Activated naive CD8-positive, alpha-beta T cell treated with anti-CD3 and anti-CD28 coated beads, Interleukin-2, amount 10 ng/mL, durations not matched to agents 7 days and 5 days (primary cell): ENCODE measurements around the gene ANKRD16. TPM values are rescaled to one million over a fixed set of nuclear protein-coding genes. Genes with fewer than 3 reads are reported as not detected.
"Not testable (repeated sequence)": the region's sequence is repeated elsewhere in the genome, so short reads cannot be mapped to it uniquely, and the experiment has no call there.

ENCODE experiments used
- ATAC-seq: fragments of 150-1000 bp; cut with Tn5 transposase; one replicate; pipeline ENCODE4 v1.10.0; 2021; ENCODE audit warnings: low read depth, moderate library complexity
- POLR2A ChIA-PET: fragments of 350-600 bp; sonication (Branson Sonifier 250); formaldehyde crosslinking; loops from one replicate; lab custom pipeline; 2021; ENCODE audit warnings: antibody characterized with exemption; lab: Charles Lee
- DNase-seq: peaks from one replicate; pipeline ENCODE4 v3.0.0; 2021
- H3K27ac Mint-ChIP-seq: one replicate; pipeline ENCODE4 v1.8.0; 2022; ENCODE audit warnings: mild to moderate bottlenecking, mixed read lengths
- H3K27me3 Mint-ChIP-seq: one replicate; pipeline ENCODE4 v1.8.0; 2022; ENCODE audit warnings: mild to moderate bottlenecking, moderate library complexity, mixed read lengths
- H3K36me3 Mint-ChIP-seq: one replicate; pipeline ENCODE4 v1.8.0; 2021; ENCODE audit warnings: mild to moderate bottlenecking, mixed read lengths
- H3K4me1 Mint-ChIP-seq: one replicate; pipeline ENCODE4 v1.8.0; 2021; ENCODE audit warnings: mixed read lengths
- H3K4me3 Mint-ChIP-seq: one replicate; pipeline ENCODE4 v1.8.0; 2022; ENCODE audit warnings: mild to moderate bottlenecking, moderate library complexity, mixed read lengths
- H3K9me3 Mint-ChIP-seq: one replicate; pipeline ENCODE4 v1.8.0; 2021; ENCODE audit warnings: mixed read lengths
- total RNA-seq, 2 experiments: library from RNA; stranded (reverse); gene quantifications; one replicate each; pipeline ENCODE4 v1.2.3, GENCODE V29; 2021

ANKRD16 gene
- total RNA-seq, 2 experiments from 2014 or later = 6.2 to 6.3 TPM

DNA sequence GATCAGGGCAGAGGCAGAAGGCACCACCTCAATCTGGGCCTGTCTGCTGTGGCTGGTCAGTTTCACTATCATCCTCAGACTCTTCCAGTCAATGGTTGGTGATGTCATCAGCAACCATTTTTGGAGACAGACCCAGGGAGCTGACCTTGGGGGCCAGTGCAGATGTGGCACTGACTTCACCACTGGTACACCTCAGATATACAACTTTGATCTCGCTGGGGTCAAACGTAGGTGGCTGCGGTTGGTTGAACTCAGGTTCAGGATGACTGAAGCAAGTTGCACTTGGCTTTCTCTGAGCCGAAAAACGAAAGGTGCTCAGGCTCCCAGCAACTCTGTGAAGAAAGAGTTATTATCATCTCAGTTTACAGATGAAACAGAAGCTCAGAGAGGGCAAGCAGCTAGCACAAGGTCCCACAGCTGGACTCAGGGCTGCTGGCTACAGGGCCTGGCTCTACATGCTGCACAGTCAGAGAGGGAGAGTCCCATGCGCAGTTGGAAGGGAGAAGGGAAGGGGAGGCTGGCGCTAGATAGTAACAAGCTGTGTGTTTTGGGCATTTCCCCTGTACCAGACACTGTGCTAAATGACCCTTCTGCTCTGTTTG is 27.2 kb downstream of the ANKRD16 start:
- Mint-ChIP-seq H3K36me3 (no peaks in the 10 kb centered on the region), H3K4me1 (peaks cover 5% of the 10 kb centered on the region), H3K27ac (no peak overlapping the region), H3K27me3 (no peaks in the 10 kb centered on the region), H3K9me3 (no peaks in the 10 kb centered on the region), H3K4me3 (no peak overlapping the region)
- POLR2A ChIA-PET = no interaction called here
- ATAC-seq (no peak), DNase-seq (no peak)

- ATAC-seq (no peak), DNase-seq (no peak)
- no peak overlapping the region for H3K4me3 Mint-ChIP-seq
- POLR2A ChIA-PET = no interaction called here
- no peaks in the 10 kb centered on the region for H3K36me3 Mint-ChIP-seq
- H3K9me3 Mint-ChIP-seq = no peaks in the 10 kb centered on the region
- H3K27ac Mint-ChIP-seq = no peak overlapping the region
- H3K27me3 Mint-ChIP-seq = no peaks in the 10 kb centered on the region
- H3K4me1 Mint-ChIP-seq = peaks cover 2% of the 10 kb centered on the region
Observed at GRCh38 chr10:5860066-5860465, 29.6 kb downstream of the ANKRD16 start.

DNA sequence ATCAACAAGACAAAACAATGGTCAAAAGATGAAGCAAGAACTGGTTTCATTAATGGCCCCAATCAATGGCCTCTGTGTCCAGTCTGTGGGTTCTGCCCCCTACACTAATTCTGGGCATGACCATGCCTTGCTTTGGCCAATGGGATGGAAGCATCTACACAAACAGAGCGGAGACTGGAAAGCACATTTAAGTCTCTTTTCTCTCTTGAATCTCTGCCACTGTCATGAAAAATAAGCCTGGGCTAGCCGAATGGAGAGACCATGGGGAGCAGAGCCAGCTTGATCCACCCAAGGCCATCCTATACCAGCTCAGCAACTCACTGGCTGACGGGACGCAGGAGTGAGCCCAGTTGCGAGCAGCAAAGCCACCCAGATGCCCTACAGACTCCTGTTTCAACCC is 30.9 kb downstream of the ANKRD16 start:
- no peak overlapping the region for H3K4me3 Mint-ChIP-seq
- H3K9me3 Mint-ChIP-seq = no peaks in the 10 kb centered on the region
- ATAC-seq (no peak), DNase-seq (no peak)
- peaks cover 2% of the 10 kb centered on the region for H3K4me1 Mint-ChIP-seq
- H3K27me3 Mint-ChIP-seq = no peaks in the 10 kb centered on the region
- H3K36me3 Mint-ChIP-seq = no peaks in the 10 kb centered on the region
- H3K27ac Mint-ChIP-seq = no peak overlapping the region
- POLR2A ChIA-PET = no interaction called here

- Mint-ChIP-seq H3K9me3 (no peaks in the 10 kb centered on the region), H3K4me3 (no peak overlapping the region), H3K36me3 (no peaks in the 10 kb centered on the region), H3K27me3 (no peaks in the 10 kb centered on the region), H3K27ac (no peak overlapping the region), H3K4me1 (peaks cover 2% of the 10 kb centered on the region)
- POLR2A ChIA-PET = no interaction called here
- no peak for DNase-seq
- ATAC-seq = no peak
Observed at GRCh38 chr10:5856701-5857004, 33.0 kb downstream of the ANKRD16 start.

GRCh38 chr10:5855979-5856700 is 33.6 kb downstream of the ANKRD16 start:
- POLR2A ChIA-PET = no interaction called here
- DNase-seq = no peak
- ATAC-seq = no peak

DNA sequence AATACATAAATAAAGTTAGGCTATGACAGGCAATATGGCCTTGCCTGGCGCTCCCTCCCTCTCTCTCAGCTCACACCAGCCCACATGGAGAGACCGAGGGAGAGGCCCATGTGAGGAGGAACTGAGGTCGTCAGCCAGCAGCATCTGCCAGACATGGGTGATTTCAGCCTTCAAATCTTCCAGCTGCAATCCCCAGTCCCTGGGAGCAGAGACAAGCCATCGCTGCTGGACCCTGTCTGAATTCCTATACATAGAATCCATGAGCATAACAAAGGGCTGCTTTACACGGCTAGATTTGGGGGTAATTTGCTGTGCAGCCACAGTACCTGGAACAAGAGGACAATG is 35.6 kb downstream of the ANKRD16 start:
- DNase-seq (no peak), ATAC-seq (no peak)
- H3K4me3 Mint-ChIP-seq = no peak overlapping the region
- no peak overlapping the region for H3K27ac Mint-ChIP-seq
- POLR2A ChIA-PET = interaction anchor here (0.6 kb wide), 1 partner anchor 29 kb away, joined by 3 read pairs; no protein-coding TSS in a partner anchor
- H3K27me3 Mint-ChIP-seq = no peaks in the 10 kb centered on the region
- no peaks in the 10 kb centered on the region for H3K36me3 Mint-ChIP-seq
- H3K9me3 Mint-ChIP-seq = no peaks in the 10 kb centered on the region
- H3K4me1 Mint-ChIP-seq = peaks cover 2% of the 10 kb centered on the region

More at GRCh38 chr10:5855979-5856700, 33.6 kb downstream of the ANKRD16 start:
- no peak overlapping the region for H3K4me3 Mint-ChIP-seq
- H3K27ac Mint-ChIP-seq = no peak overlapping the region
- H3K36me3 Mint-ChIP-seq = no peaks in the 10 kb centered on the region
- H3K9me3 Mint-ChIP-seq = no peaks in the 10 kb centered on the region
- H3K27me3 Mint-ChIP-seq = no peaks in the 10 kb centered on the region
- H3K4me1 Mint-ChIP-seq = peaks cover 2% of the 10 kb centered on the region

DNA sequence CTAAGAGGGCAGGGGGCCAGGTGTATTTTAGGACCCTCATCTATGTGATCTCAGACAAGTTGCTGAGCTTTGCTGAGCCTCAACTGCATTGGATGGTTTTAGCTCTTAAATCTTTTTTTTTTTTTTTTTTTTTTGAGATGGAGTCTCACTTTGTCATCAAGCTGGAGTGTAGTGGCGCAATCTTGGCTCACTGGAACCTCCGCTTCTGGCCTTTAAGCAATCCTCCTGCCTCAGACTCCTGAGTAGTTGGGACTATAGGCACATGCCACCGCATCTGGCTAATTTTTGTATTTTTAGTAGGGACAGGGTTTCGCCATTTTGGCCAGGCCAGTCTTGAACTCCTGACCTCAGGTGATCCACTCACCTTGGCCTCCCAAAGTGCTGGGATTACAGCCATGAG is 43.0 kb downstream of the ANKRD16 start:
- ATAC-seq, H3K4me3 Mint-ChIP-seq, H3K27ac Mint-ChIP-seq, H3K9me3 Mint-ChIP-seq, H3K4me1 Mint-ChIP-seq, H3K36me3 Mint-ChIP-seq, DNase-seq, H3K27me3 Mint-ChIP-seq: not testable (repeated sequence)
- POLR2A ChIA-PET = interaction anchor here (0.5 kb wide), 1 partner anchor 29 kb away, joined by 10 read pairs; no protein-coding TSS in a partner anchor

- ATAC-seq (no peak), DNase-seq (no peak)
- Mint-ChIP-seq H3K9me3 (no peaks in the 10 kb centered on the region), H3K27ac (no peak overlapping the region), H3K36me3 (no peaks in the 10 kb centered on the region), H3K27me3 (no peaks in the 10 kb centered on the region), H3K4me1 (peaks cover 8% of the 10 kb centered on the region), H3K4me3 (no peak overlapping the region)
- POLR2A ChIA-PET = interaction anchor here (0.5 to 0.6 kb wide), 2 partner anchors 8 to 31 kb away, joined by 3 read pairs; partner anchors contain the start of gene GDI2
Observed at GRCh38 chr10:5844345-5845055, 45.2 kb downstream of the ANKRD16 start.

GRCh38 chr10:5843686-5844344 is 45.9 kb downstream of the ANKRD16 start:
- no peak overlapping the region for H3K27ac Mint-ChIP-seq
- ATAC-seq (no peak), DNase-seq (no peak)
- no peaks in the 10 kb centered on the region for H3K27me3 Mint-ChIP-seq
- no peaks in the 10 kb centered on the region for H3K9me3 Mint-ChIP-seq
- H3K36me3 Mint-ChIP-seq = no peaks in the 10 kb centered on the region
- no peak overlapping the region for H3K4me3 Mint-ChIP-seq
- POLR2A ChIA-PET = interaction anchor here (0.6 kb wide), 1 partner anchor 9 kb away, joined by 3 read pairs; no protein-coding TSS in a partner anchor
- peaks cover 8% of the 10 kb centered on the region for H3K4me1 Mint-ChIP-seq

- no peak overlapping the region for H3K4me3 Mint-ChIP-seq
- ATAC-seq = no peak
Observed at GRCh38 chr10:5841965-5842364, 47.7 kb downstream of the ANKRD16 start.

DNA sequence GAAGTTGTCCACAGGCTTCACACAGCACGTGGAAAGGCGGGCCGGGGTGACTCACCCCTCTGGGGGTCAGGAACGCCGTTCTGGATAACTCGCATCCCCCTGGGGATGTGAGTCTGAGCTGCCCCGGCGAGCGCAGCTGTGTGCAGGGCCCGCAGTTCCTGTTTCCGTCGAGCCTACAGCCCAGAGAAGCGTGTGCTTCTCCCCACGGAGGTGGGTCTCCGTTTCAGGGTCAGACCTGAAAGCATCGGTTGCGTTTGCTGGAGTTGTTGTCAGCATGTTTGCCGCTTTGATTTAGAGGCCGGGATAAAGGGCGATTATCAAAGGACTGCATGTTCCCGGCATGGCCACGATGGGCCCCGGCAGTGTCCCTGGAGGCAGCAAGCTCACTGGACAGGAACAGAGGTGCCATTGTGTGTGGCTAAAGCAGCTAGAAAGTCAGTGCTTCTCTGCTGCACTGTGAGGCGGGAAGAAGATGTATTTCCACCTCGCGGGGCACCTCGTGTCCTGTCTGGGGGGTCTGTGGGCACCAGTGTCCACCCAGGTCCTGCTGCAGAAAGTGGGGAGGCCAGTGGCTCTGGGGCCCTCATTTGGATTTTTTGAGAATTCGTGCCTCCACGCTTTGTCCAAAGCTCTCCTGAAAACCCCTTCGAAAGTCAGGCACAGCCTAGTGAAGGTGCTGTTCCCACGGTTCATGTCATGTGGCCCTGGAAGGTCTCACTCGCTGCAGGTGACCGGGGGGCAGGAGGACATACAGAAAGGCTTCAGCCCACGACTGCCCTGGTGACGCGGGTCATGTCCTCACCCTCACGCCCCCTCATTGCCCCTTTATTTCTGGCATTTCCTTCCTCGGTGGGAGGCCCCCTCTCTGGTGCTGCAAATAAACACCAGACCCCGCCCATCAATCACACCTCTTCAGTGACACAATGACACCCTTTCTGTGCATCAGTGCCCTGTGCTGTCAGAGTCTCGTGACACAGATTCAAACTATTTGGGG is 49.1 kb downstream of the ANKRD16 start:
- H3K36me3 Mint-ChIP-seq = no peaks in the 10 kb centered on the region
- POLR2A ChIA-PET = no interaction called here
- H3K27me3 Mint-ChIP-seq = peaks cover 6% of the 10 kb centered on the region
- no peaks in the 10 kb centered on the region for H3K9me3 Mint-ChIP-seq
- ATAC-seq (no peak), DNase-seq (no peak)
- peaks cover 2% of the 10 kb centered on the region for H3K4me1 Mint-ChIP-seq
- no peak overlapping the region for H3K27ac Mint-ChIP-seq
- H3K4me3 Mint-ChIP-seq = no peak overlapping the region

More at GRCh38 chr10:5841965-5842364, 47.7 kb downstream of the ANKRD16 start:
- POLR2A ChIA-PET = no interaction called here
- Mint-ChIP-seq H3K27me3 (peaks cover 6% of the 10 kb centered on the region), H3K36me3 (no peaks in the 10 kb centered on the region), H3K27ac (no peak overlapping the region), H3K4me1 (peaks cover 8% of the 10 kb centered on the region), H3K9me3 (no peaks in the 10 kb centered on the region)
- no peak for DNase-seq

DNA sequence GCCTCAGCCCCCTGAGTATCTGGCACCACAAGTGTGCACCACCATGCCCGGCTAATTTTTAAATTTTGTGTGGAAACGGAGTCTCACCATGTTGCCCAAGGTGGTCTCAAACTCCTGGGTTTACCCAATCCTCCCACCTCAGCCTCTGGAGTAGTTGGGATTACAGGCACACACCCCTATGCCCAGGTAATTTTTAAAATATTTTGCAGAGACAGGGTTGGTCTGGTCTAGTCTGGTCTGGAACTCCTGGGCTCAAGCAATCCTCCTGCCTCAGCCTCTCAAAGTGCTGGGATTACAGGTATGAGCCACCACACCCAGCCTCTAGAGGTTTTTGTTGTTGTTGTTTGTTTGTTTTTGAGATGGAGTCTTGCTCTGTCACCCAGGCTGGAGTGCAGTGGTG is 53.5 kb downstream of the ANKRD16 start:
- DNase-seq, POLR2A ChIA-PET, H3K9me3 Mint-ChIP-seq, H3K4me3 Mint-ChIP-seq, H3K27me3 Mint-ChIP-seq, H3K27ac Mint-ChIP-seq, H3K4me1 Mint-ChIP-seq, ATAC-seq, H3K36me3 Mint-ChIP-seq: not testable (repeated sequence)
